Neuron (in vitro differentiated cells): ENCODE results near the gene FIS1.
A peak's percentile ranks its signal among the peaks of the same experiment; 100 is the strongest.
"Not testable (repeated sequence)": the region's sequence is repeated elsewhere in the genome, so short reads cannot be mapped to it uniquely, and the experiment has no call there.

Experiments used
- H2AFZ ChIP-seq: one replicate; pipeline ENCODE4 v1.6.1; 2013; ENCODE audit warnings: low read depth, mild to moderate bottlenecking, inconsistent platforms, low read length, moderate library complexity
- H3K27me3 ChIP-seq: one replicate; pipeline ENCODE4 v1.6.1; 2013; ENCODE audit warnings: low read length; ENCODE audit not compliant: insufficient read depth
- H3K36me3 ChIP-seq: one replicate; pipeline ENCODE4 v1.6.1; 2013; ENCODE audit warnings: low read length; ENCODE audit not compliant: insufficient read depth
- H3K4me1 ChIP-seq: one replicate; pipeline ENCODE4 v1.6.1; 2013; ENCODE audit warnings: low read length; ENCODE audit not compliant: insufficient read depth
- H3K4me3 ChIP-seq: 2 replicates; pipeline ENCODE4 v1.5.1; 2013; ENCODE audit warnings: mild to moderate bottlenecking, low read length, moderate library complexity
- H3K9me3 ChIP-seq: one replicate; pipeline ENCODE4 v1.6.1; 2013; ENCODE audit warnings: low read length

Gene FIS1

GRCh38 chr7:101278461-101279292, 33.8 kb upstream of the FIS1 start:
- Histone ChIP-seq H3K9me3 (no peaks in the 10 kb centered on the region), H2AFZ (no peak overlapping the region), H3K36me3 (no peaks in the 10 kb centered on the region), H3K4me3 (no peak overlapping the region), H3K4me1 (peaks cover under 1% of the 10 kb centered on the region), H3K27me3 (no peaks in the 10 kb centered on the region)

- Histone ChIP-seq H3K36me3 (no peaks in the 10 kb centered on the region), H3K9me3 (no peaks in the 10 kb centered on the region), H3K27me3 (no peaks in the 10 kb centered on the region), H3K4me3 (no peak overlapping the region), H2AFZ (no peak overlapping the region), H3K4me1 (peaks cover 12% of the 10 kb centered on the region)
Observed at GRCh38 chr7:101277155-101277554, 32.3 kb upstream of the FIS1 start.

- Histone ChIP-seq H3K9me3 (no peaks in the 10 kb centered on the region), H2AFZ (peak overlapping the region; percentile 7), H3K4me3 (no peak overlapping the region), H3K4me1 (peaks cover 12% of the 10 kb centered on the region), H3K27me3 (no peaks in the 10 kb centered on the region), H3K36me3 (no peaks in the 10 kb centered on the region)
Observed at GRCh38 chr7:101273206-101273605, 28.3 kb upstream of the FIS1 start.

- no peak overlapping the region for H2AFZ ChIP-seq
- H3K36me3 ChIP-seq, result no peaks in the 10 kb centered on the region
Observed at GRCh38 chr7:101271021-101271420, 26.1 kb upstream of the FIS1 start.

GRCh38 chr7:101269664-101270063, 24.8 kb upstream of the FIS1 start:
- H3K4me3 ChIP-seq, result no peak overlapping the region

More at GRCh38 chr7:101271021-101271420, 26.1 kb upstream of the FIS1 start:
- H3K27me3 ChIP-seq, result no peaks in the 10 kb centered on the region
- peaks cover 12% of the 10 kb centered on the region for H3K4me1 ChIP-seq
- no peaks in the 10 kb centered on the region for H3K9me3 ChIP-seq
- no peak overlapping the region for H3K4me3 ChIP-seq

GRCh38 chr7:101265622-101266516, 21.0 kb upstream of the FIS1 start:
- H3K4me1 ChIP-seq, result no peaks in the 10 kb centered on the region
- no peaks in the 10 kb centered on the region for H3K9me3 ChIP-seq
- H3K36me3 ChIP-seq, result no peaks in the 10 kb centered on the region
- H3K4me3 ChIP-seq, result no peak overlapping the region
- no peaks in the 10 kb centered on the region for H3K27me3 ChIP-seq
- H2AFZ ChIP-seq, result no peak overlapping the region

More at GRCh38 chr7:101269664-101270063, 24.8 kb upstream of the FIS1 start:
- Histone ChIP-seq H3K4me1 (peaks cover 12% of the 10 kb centered on the region), H3K9me3 (no peaks in the 10 kb centered on the region), H2AFZ (no peak overlapping the region), H3K36me3 (no peaks in the 10 kb centered on the region), H3K27me3 (no peaks in the 10 kb centered on the region)

- H3K9me3 ChIP-seq, H3K4me3 ChIP-seq, H3K36me3 ChIP-seq, H3K27me3 ChIP-seq, H3K4me1 ChIP-seq, H2AFZ ChIP-seq: not testable (repeated sequence)
Observed at GRCh38 chr7:101264102-101264706, 19.3 kb upstream of the FIS1 start.

GRCh38 chr7:101258243-101258731, 13.4 kb upstream of the FIS1 start:
- H2AFZ ChIP-seq, result no peak overlapping the region
- no peaks in the 10 kb centered on the region for H3K9me3 ChIP-seq
- no peaks in the 10 kb centered on the region for H3K36me3 ChIP-seq
- no peak overlapping the region for H3K4me3 ChIP-seq
- H3K4me1 ChIP-seq, result no peaks in the 10 kb centered on the region
- peaks cover 2% of the 10 kb centered on the region for H3K27me3 ChIP-seq

- H3K9me3 ChIP-seq, result no peaks in the 10 kb centered on the region
- H3K27me3 ChIP-seq, result peaks cover 2% of the 10 kb centered on the region
- H3K4me1 ChIP-seq, result peaks cover 3% of the 10 kb centered on the region
- H3K36me3 ChIP-seq, result no peaks in the 10 kb centered on the region
- no peak overlapping the region for H2AFZ ChIP-seq
- no peak overlapping the region for H3K4me3 ChIP-seq
Observed at GRCh38 chr7:101255796-101256195, 10.9 kb upstream of the FIS1 start.

- not testable (repeated sequence) for H3K9me3 ChIP-seq, H2AFZ ChIP-seq, H3K4me3 ChIP-seq, H3K27me3 ChIP-seq, H3K36me3 ChIP-seq, H3K4me1 ChIP-seq
Observed at GRCh38 chr7:101253199-101253598, 8.3 kb upstream of the FIS1 start.

- H2AFZ ChIP-seq, result peak overlapping the region; percentile 62
Observed at GRCh38 chr7:101251871-101252659, 7.2 kb upstream of the FIS1 start.

GRCh38 chr7:101250324-101250723, 5.4 kb upstream of the FIS1 start:
- peaks cover 8% of the 10 kb centered on the region for H3K36me3 ChIP-seq
- H3K4me3 ChIP-seq, result no peak overlapping the region
- H2AFZ ChIP-seq, result no peak overlapping the region
- H3K4me1 ChIP-seq, result peaks cover 7% of the 10 kb centered on the region
- H3K27me3 ChIP-seq, result peaks cover 2% of the 10 kb centered on the region
- H3K9me3 ChIP-seq, result no peaks in the 10 kb centered on the region

More at GRCh38 chr7:101251871-101252659, 7.2 kb upstream of the FIS1 start:
- Histone ChIP-seq H3K4me1 (peaks cover 3% of the 10 kb centered on the region), H3K4me3 (peak overlapping the region; percentile 88), H3K27me3 (peaks cover 2% of the 10 kb centered on the region), H3K9me3 (no peaks in the 10 kb centered on the region), H3K36me3 (peaks cover 8% of the 10 kb centered on the region)
